ENCODE measurements around the gene OXER1. TPM values are rescaled to one million over a fixed set of nuclear protein-coding genes. Genes with fewer than 3 reads are reported as not detected.

The OXER1 gene
- total and polyA plus RNA-seq, 8 donors = 2.0 to 12.5 (median 4.1) TPM

DNA sequence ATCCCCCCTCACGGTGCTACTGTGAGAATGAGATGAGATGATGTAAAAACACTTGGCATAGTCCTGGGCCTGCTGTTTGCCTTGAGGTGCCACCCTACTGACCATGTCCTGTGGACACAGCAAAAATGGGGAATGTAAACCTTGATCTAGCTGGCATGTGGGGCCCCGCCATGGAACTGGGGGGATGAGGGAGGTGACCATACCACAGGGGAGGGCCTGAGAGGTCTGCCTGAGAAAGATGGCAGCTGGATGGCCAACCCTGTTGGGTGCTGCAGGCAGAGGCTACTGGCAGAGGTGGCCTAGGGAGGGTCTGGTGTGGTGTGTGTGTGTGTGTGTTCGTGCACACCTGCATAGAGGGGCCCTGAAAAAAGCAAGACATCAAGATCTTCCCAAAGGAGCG lies 27.7 kb upstream of the OXER1 start:
- DNase-seq (no peak), ATAC-seq (no peak), FAIRE-seq (no peak)
- no peaks in the 10 kb centered on the region for H3K36me3 ChIP-seq
- peaks cover 2 to 15% (median 8%) of the 10 kb centered on the region in 3 donors for H3K4me1 ChIP-seq
- 61 to 88% methylated on average over 4 of the region's 4 CpGs for WGBS, 2 donors
- no peaks in the 10 kb centered on the region for H3K9me3 ChIP-seq
- intact Hi-C loops (cut with DNase I) = no loop called here
- no peak for TF ChIP-seq CTCF (IDR thresholded peaks at IDR 0.05)
- H3K4me3 ChIP-seq = peak overlapping the region in 3 of 4 donors; percentile 72 to 88 (median 74)
- peak overlapping the region in 2 of 4 donors; percentile 89 to 96 for H3K27ac ChIP-seq
- H3K27me3 ChIP-seq = no peaks in the 10 kb centered on the region

- Histone ChIP-seq H3K36me3 (no peaks in the 10 kb centered on the region), H3K4me1 (peaks cover 0 to 8% (median 0%) of the 10 kb centered on the region in 3 donors), H3K27me3 (no peaks in the 10 kb centered on the region), H3K4me3 (no peak overlapping the region), H3K9me3 (no peaks in the 10 kb centered on the region), H3K27ac (no peak overlapping the region)
- ATAC-seq (no peak), FAIRE-seq (no peak), DNase-seq (no peak)
- 84 to 92% methylated on average over 2 of the region's 2 CpGs for WGBS, 2 donors
- TF ChIP-seq CTCF (IDR thresholded peaks at IDR 0.05) = no peak
- intact Hi-C loops (cut with DNase I) = no loop called here
Observed at GRCh38 chr2:42789751-42790150, 25.8 kb upstream of the OXER1 start.

GRCh38 chr2:42788882-42789281 lies 24.9 kb upstream of the OXER1 start:
- TF ChIP-seq CTCF (IDR thresholded peaks at IDR 0.05) = no peak
- 64 to 74% methylated on average over 4 of the region's 4 CpGs for WGBS, 2 donors
- Histone ChIP-seq H3K9me3 (no peaks in the 10 kb centered on the region), H3K4me3 (no peak overlapping the region), H3K4me1 (peaks cover 0 to 2% (median 0%) of the 10 kb centered on the region in 3 donors), H3K27me3 (no peaks in the 10 kb centered on the region), H3K36me3 (no peaks in the 10 kb centered on the region), H3K27ac (no peak overlapping the region)
- no peak for FAIRE-seq
- DNase-seq = no peak
- intact Hi-C loops (cut with DNase I) = no loop called here
- ATAC-seq = no peak

GRCh38 chr2:42788478-42788793 lies 24.5 kb upstream of the OXER1 start:
- Histone ChIP-seq H3K27ac (no peak overlapping the region), H3K36me3 (no peaks in the 10 kb centered on the region), H3K9me3 (no peaks in the 10 kb centered on the region), H3K27me3 (no peaks in the 10 kb centered on the region), H3K4me3 (no peak overlapping the region), H3K4me1 (peaks cover 0 to 2% (median 0%) of the 10 kb centered on the region in 3 donors)
- DNase-seq (no peak), ATAC-seq (no peak), FAIRE-seq (no peak)
- no peak for TF ChIP-seq CTCF (IDR thresholded peaks at IDR 0.05)
- 72 to 82% methylated on average over 9 of the region's 9 CpGs for WGBS, 2 donors
- intact Hi-C loops (cut with DNase I) = no loop called here

- TF ChIP-seq CTCF (IDR thresholded peaks at IDR 0.05) = no peak
- 77 to 86% methylated on average over 12 of the region's 12 CpGs for WGBS, 2 donors
- Histone ChIP-seq H3K27me3 (no peaks in the 10 kb centered on the region), H3K36me3 (no peaks in the 10 kb centered on the region), H3K4me3 (no peak overlapping the region), H3K4me1 (peaks cover 0 to 2% (median 0%) of the 10 kb centered on the region in 3 donors), H3K27ac (no peak overlapping the region), H3K9me3 (no peaks in the 10 kb centered on the region)
- DNase-seq (no peak), FAIRE-seq (no peak), ATAC-seq (no peak)
- intact Hi-C loops (cut with DNase I) = no loop called here
Observed at GRCh38 chr2:42787788-42788477, 24.0 kb upstream of the OXER1 start.
